ENCODE measurements around the gene SELP. TPM values are rescaled to one million over a fixed set of nuclear protein-coding genes. Genes with fewer than 3 reads are reported as not detected.

Gene SELP
- total RNA-seq, 1 donor from 2014 or later = not detected

- TF ChIP-seq CTCF (IDR thresholded peaks at IDR 0.05; ENCODE audit: insufficient read depth, low read length, severe bottlenecking) = no peak
- Histone ChIP-seq H3K4me3 (ENCODE audit: low read depth, low read length) (no peak overlapping the region), H3K36me3 (ENCODE audit: control insufficient read depth, insufficient read depth, low read length) (no peaks in the 10 kb centered on the region), H3K27me3 (ENCODE audit: control insufficient read depth, insufficient read depth, low read length) (peaks cover 3% of the 10 kb centered on the region)
- no peak for FAIRE-seq
- DNase-seq (ENCODE audit: low read depth) = no peak
Observed at GRCh38 chr1:169653873-169654272, 23.9 kb upstream of the SELP start.

- FAIRE-seq (no peak), DNase-seq (ENCODE audit: low read depth) (no peak)
- H3K4me3 ChIP-seq (ENCODE audit: low read depth, low read length) = no peak overlapping the region
- no peaks in the 10 kb centered on the region for H3K27me3 ChIP-seq (ENCODE audit: control insufficient read depth, insufficient read depth, low read length)
- H3K36me3 ChIP-seq (ENCODE audit: control insufficient read depth, insufficient read depth, low read length) = no peaks in the 10 kb centered on the region
- TF ChIP-seq CTCF (IDR thresholded peaks at IDR 0.05; ENCODE audit: insufficient read depth, low read length, severe bottlenecking) = no peak
Observed at GRCh38 chr1:169651035-169651434, 21.1 kb upstream of the SELP start.

- no peaks in the 10 kb centered on the region for H3K27me3 ChIP-seq (ENCODE audit: control insufficient read depth, insufficient read depth, low read length)
- H3K36me3 ChIP-seq (ENCODE audit: control insufficient read depth, insufficient read depth, low read length) = no peaks in the 10 kb centered on the region
- TF ChIP-seq CTCF (IDR thresholded peaks at IDR 0.05; ENCODE audit: insufficient read depth, low read length, severe bottlenecking) = no peak
- FAIRE-seq (no peak), DNase-seq (ENCODE audit: low read depth) (no peak)
- H3K4me3 ChIP-seq (ENCODE audit: low read depth, low read length) = no peak overlapping the region
Observed at GRCh38 chr1:169650551-169650950, 20.6 kb upstream of the SELP start.

- Histone ChIP-seq H3K36me3 (ENCODE audit: control insufficient read depth, insufficient read depth, low read length) (no peaks in the 10 kb centered on the region), H3K4me3 (ENCODE audit: low read depth, low read length) (no peak overlapping the region), H3K27me3 (ENCODE audit: control insufficient read depth, insufficient read depth, low read length) (no peaks in the 10 kb centered on the region)
- TF ChIP-seq CTCF (IDR thresholded peaks at IDR 0.05; ENCODE audit: insufficient read depth, low read length, severe bottlenecking) = no peak
- DNase-seq (ENCODE audit: low read depth) (no peak), FAIRE-seq (no peak)
Observed at GRCh38 chr1:169648709-169649108, 18.8 kb upstream of the SELP start.

GRCh38 chr1:169648187-169648586, 18.3 kb upstream of the SELP start:
- no peak for TF ChIP-seq CTCF (IDR thresholded peaks at IDR 0.05; ENCODE audit: insufficient read depth, low read length, severe bottlenecking)
- no peak overlapping the region for H3K4me3 ChIP-seq (ENCODE audit: low read depth, low read length)
- no peaks in the 10 kb centered on the region for H3K36me3 ChIP-seq (ENCODE audit: control insufficient read depth, insufficient read depth, low read length)
- H3K27me3 ChIP-seq (ENCODE audit: control insufficient read depth, insufficient read depth, low read length) = no peaks in the 10 kb centered on the region
- FAIRE-seq = no peak
- DNase-seq (ENCODE audit: low read depth) = no peak

- Histone ChIP-seq H3K4me3 (ENCODE audit: low read depth, low read length) (no peak overlapping the region), H3K36me3 (ENCODE audit: control insufficient read depth, insufficient read depth, low read length) (no peaks in the 10 kb centered on the region), H3K27me3 (ENCODE audit: control insufficient read depth, insufficient read depth, low read length) (no peaks in the 10 kb centered on the region)
- TF ChIP-seq CTCF (IDR thresholded peaks at IDR 0.05; ENCODE audit: insufficient read depth, low read length, severe bottlenecking) = no peak
- DNase-seq (ENCODE audit: low read depth) (no peak), FAIRE-seq (no peak)
Observed at GRCh38 chr1:169647512-169647911, 17.6 kb upstream of the SELP start.

Measured in bronchial epithelial cell (primary cell).